Measurements from ENCODE around the gene SLC6A17. TPM values are rescaled to one million over a fixed set of nuclear protein-coding genes. Genes with fewer than 3 reads are reported as not detected.

Gene SLC6A17
- total and polyA plus RNA-seq, 2 experiments from 2014 or later: 0.03 to 0.17 TPM

GRCh38 chr1:110221119-110221518, 70.8 kb downstream of the SLC6A17 start:
- Mint-ChIP-seq H3K4me1 (peaks cover 17% of the 10 kb centered on the region), H3K9me3 (no peaks in the 10 kb centered on the region)
- no peaks in the 10 kb centered on the region for H3K79me2 ChIP-seq (replicated peaks; ENCODE audit: insufficient read depth)

More at GRCh38 chr1:110221119-110221518, 70.8 kb downstream of the SLC6A17 start:
- no peaks in the 10 kb centered on the region for H3K9me2 ChIP-seq (ENCODE audit: insufficient read depth)
- no peak overlapping the region for H3K4me2 ChIP-seq
- peaks cover 10% of the 10 kb centered on the region; the same call in 2 of the 3 replicates for H3K36me3 Mint-ChIP-seq (ENCODE audit: low read depth)
- no peaks in the 10 kb centered on the region for H3F3A ChIP-seq (replicated peaks; ENCODE audit: low read depth)
- ATAC-seq (no peak), DNase-seq (ENCODE audit: low spot score) (no peak)
- no peaks in the 10 kb centered on the region for H3K4me1 ChIP-seq (ENCODE audit: insufficient read depth)
- H2AFZ ChIP-seq: no peak overlapping the region
- H3K27ac ChIP-seq (ENCODE audit: low read depth): no peak overlapping the region
- H3K27me3 Mint-ChIP-seq (ENCODE audit: insufficient read depth, low read depth, poor library complexity): peaks cover 9% of the 10 kb centered on the region
- H3K27ac Mint-ChIP-seq: no peak overlapping the region
- H3K4me3 ChIP-seq: no peak overlapping the region
- H3K27me3 ChIP-seq (ENCODE audit: insufficient read depth): no peaks in the 10 kb centered on the region
- H3K36me3 ChIP-seq (ENCODE audit: insufficient read depth): no peaks in the 10 kb centered on the region
- peaks cover 7% of the 10 kb centered on the region for H4K20me1 ChIP-seq (replicated peaks; ENCODE audit: insufficient read depth)
- H3K4me3 Mint-ChIP-seq: no peak overlapping the region
- TF ChIP-seq JUNB (IDR thresholded peaks at IDR 0.05; ENCODE audit: unreplicated experiment) (no peak), ZNF462 (CRISPR knock-in tag; IDR thresholded peaks at IDR 0.05) (no peak), NANOG (IDR thresholded peaks at IDR 0.05; ENCODE audit: borderline replicate concordance) (no peak), EZH2 (IDR thresholded peaks at IDR 0.05; ENCODE audit: low read depth, unreplicated experiment) (no peak), STAT1 (IDR thresholded peaks at IDR 0.05; ENCODE audit: unreplicated experiment) (no peak), POLR2AphosphoS5 (IDR thresholded peaks at IDR 0.05; ENCODE audit: low read depth) (no peak), ZNF114 (CRISPR knock-in tag; IDR thresholded peaks at IDR 0.05) (no peak), ZNF331 (CRISPR knock-in tag; IDR thresholded peaks at IDR 0.05; ENCODE audit: low read depth) (no peak), ETS1 (IDR thresholded peaks at IDR 0.05) (no peak), REST (IDR thresholded peaks at IDR 0.05; ENCODE audit: unreplicated experiment) (no peak), CREB1 (CRISPR knock-in tag; IDR thresholded peaks at IDR 0.05; ENCODE audit: low read depth) (no peak), EZH2phosphoT487 (IDR thresholded peaks at IDR 0.05; ENCODE audit: unreplicated experiment) (no peak)

Measured in GM23338 (cell line).